IPS-18c (cell line): ENCODE results near the gene RBMX.

Experiments
- H3K4me3 ChIP-seq: 2 replicates; pipeline ENCODE4 v1.7.0; 2013; ENCODE audit warnings: low read depth, mild to moderate bottlenecking, low read length, moderate library complexity; ENCODE audit not compliant: insufficient read depth
- H3K9me3 ChIP-seq: one replicate; pipeline ENCODE4 v1.6.1; 2013; ENCODE audit warnings: mild to moderate bottlenecking, low read length, moderate library complexity; ENCODE audit not compliant: control insufficient read depth, insufficient read depth

The RBMX gene

GRCh38 chrX:136861877-136862276, 18.6 kb downstream of the RBMX start:
- Histone ChIP-seq H3K9me3 (peaks cover 2% of the 10 kb centered on the region), H3K4me3 (no peak overlapping the region)

- Histone ChIP-seq H3K4me3 (no peak overlapping the region), H3K9me3 (peaks cover 7% of the 10 kb centered on the region)
Measured at GRCh38 chrX:136858007-136858756, 22.3 kb downstream of the RBMX start.

GRCh38 chrX:136856551-136856950, 24.0 kb downstream of the RBMX start:
- Histone ChIP-seq H3K9me3 (peaks cover 7% of the 10 kb centered on the region), H3K4me3 (no peak overlapping the region)

- no peak overlapping the region for H3K4me3 ChIP-seq
- H3K9me3 ChIP-seq: peaks cover 4% of the 10 kb centered on the region
Measured at GRCh38 chrX:136856050-136856449, 24.5 kb downstream of the RBMX start.

- H3K9me3 ChIP-seq: peaks cover 4% of the 10 kb centered on the region
- no peak overlapping the region for H3K4me3 ChIP-seq
Measured at GRCh38 chrX:136851526-136851925, 29.0 kb downstream of the RBMX start.

- Histone ChIP-seq H3K9me3 (no peaks in the 10 kb centered on the region), H3K4me3 (no peak overlapping the region)
Measured at GRCh38 chrX:136850441-136851175, 29.9 kb downstream of the RBMX start.

GRCh38 chrX:136849395-136849794, 31.1 kb downstream of the RBMX start:
- no peak overlapping the region for H3K4me3 ChIP-seq
- H3K9me3 ChIP-seq: no peaks in the 10 kb centered on the region

- no peaks in the 10 kb centered on the region for H3K9me3 ChIP-seq
Measured at GRCh38 chrX:136847874-136848273, 32.7 kb downstream of the RBMX start.

GRCh38 chrX:136839196-136839595, 41.3 kb downstream of the RBMX start:
- Histone ChIP-seq H3K9me3 (no peaks in the 10 kb centered on the region), H3K4me3 (no peak overlapping the region)

More at GRCh38 chrX:136847874-136848273, 32.7 kb downstream of the RBMX start:
- H3K4me3 ChIP-seq: no peak overlapping the region

GRCh38 chrX:136835761-136836160, 44.8 kb downstream of the RBMX start:
- Histone ChIP-seq H3K9me3 (no peaks in the 10 kb centered on the region), H3K4me3 (no peak overlapping the region)

GRCh38 chrX:136829413-136829812, 51.1 kb downstream of the RBMX start:
- H3K9me3 ChIP-seq: peaks cover 5% of the 10 kb centered on the region
- H3K4me3 ChIP-seq: no peak overlapping the region

GRCh38 chrX:136828830-136829229, 51.7 kb downstream of the RBMX start:
- Histone ChIP-seq H3K9me3 (peaks cover 9% of the 10 kb centered on the region), H3K4me3 (no peak overlapping the region)

GRCh38 chrX:136827026-136827425, 53.5 kb downstream of the RBMX start:
- Histone ChIP-seq H3K4me3 (no peak overlapping the region), H3K9me3 (peaks cover 9% of the 10 kb centered on the region)

- Histone ChIP-seq H3K4me3 (no peak overlapping the region), H3K9me3 (peaks cover 11% of the 10 kb centered on the region)
Measured at GRCh38 chrX:136825771-136826170, 54.8 kb downstream of the RBMX start.
